HepG2 (cell line): ENCODE measurements around the gene NMNAT1. TPM values are rescaled to one million over a fixed set of nuclear protein-coding genes. Genes with fewer than 3 reads are reported as not detected.

Experiments used
- ATAC-seq: fragments of 200-7000 bp; cut with Tn5 transposase; 3 replicates; pipeline ENCODE4 v1.9.1; 2020; ENCODE audit warnings: mild to moderate bottlenecking, moderate library complexity
- BruUV-seq: library from RNA; stranded (reverse); fragments of 400-500 nt; replicated peaks from 2 replicates; lab custom pipeline; 2021; lab: Mats Ljungman, UMichigan
- CTCF ChIA-PET: fragments of 300-600 bp; formaldehyde crosslinking; extraction: SDS; loops from one replicate; lab custom pipeline; 2021; ENCODE audit warnings: low total read pairs, inconsistent platforms, low intra/inter-chr PET ratio; lab: Yijun Ruan, JAX
- POLR2A ChIA-PET: fragments of 350-600 bp; sonication (Branson Sonifier 250); formaldehyde crosslinking; loops from one replicate; lab custom pipeline; 2020; ENCODE audit warnings: antibody characterized with exemption, inconsistent platforms; lab: Yijun Ruan, JAX
- DNase-seq: peaks from one replicate; pipeline ENCODE4 v3.0.0-alpha.2; 2015; ENCODE audit warnings: low spot score
- FAIRE-seq: peaks from 3 replicates; lab custom pipeline; 2011; peaks lifted over from hg19 to GRCh38; lab: Jason Lieb, UNC
- H2AFZ ChIP-seq: one replicate; pipeline ENCODE4 v1.6.1; 2011; ENCODE audit warnings: low read length, inconsistent platforms
- H3K27ac ChIP-seq: fragments of 300-600 bp; 3 replicates; pipeline ENCODE4 v1.8.0; 2011; ENCODE audit warnings: mixed run types, mild to moderate bottlenecking, mixed read lengths, low read length, inconsistent platforms; ENCODE audit not compliant: insufficient read depth; ENCODE audit errors: extremely low read length
- H3K27me3 ChIP-seq, 2 experiments: fragments of 200-600 bp in 1 of 2; 2 replicates in 1 of 2; 3 replicates in 1 of 2; pipeline versions ENCODE4 v1.6.0 to v1.8.0; 2011; ENCODE audit warnings: low read length in 2 of 2, mild to moderate bottlenecking in 2 of 2, moderate library complexity in 2 of 2, inconsistent platforms in 1 of 2; ENCODE audit not compliant: insufficient read depth in 2 of 2, control insufficient read depth in 1 of 2
- H3K36me3 ChIP-seq, 2 experiments: fragments of 200-600 bp in 1 of 2; replicated peaks in 1 of 2; 2 replicates in 1 of 2; 3 replicates in 1 of 2; pipeline versions ENCODE4 v1.5.1 to v1.8.0; 2011; ENCODE audit warnings: low read length in 2 of 2, inconsistent platforms in 1 of 2; ENCODE audit not compliant: insufficient read depth in 2 of 2, control insufficient read depth in 1 of 2
- H3K4me1 ChIP-seq: 2 replicates; pipeline ENCODE4 v1.5.1; 2012; ENCODE audit warnings: low read length, inconsistent platforms; ENCODE audit not compliant: insufficient read depth
- H3K4me2 ChIP-seq: 2 replicates; pipeline ENCODE4 v1.6.0; 2011; ENCODE audit warnings: low read depth, low read length, inconsistent platforms
- H3K4me3 ChIP-seq, 3 experiments: fragments of 200-600 bp in 1 of 3; sonication (generic), shearing (Covaris generic) in 1 of 3; replicated peaks in 1 of 3; 2 replicates each; pipeline ENCODE4 v1.5.1; 2011 to 2016; ENCODE audit warnings: low read length in 3 of 3, inconsistent platforms in 2 of 3, low read depth in 2 of 3, mild to moderate bottlenecking in 2 of 3, control low read depth in 1 of 3, mixed read lengths in 1 of 3; ENCODE audit not compliant: insufficient read depth in 1 of 3
- H3K79me2 ChIP-seq: one replicate; pipeline ENCODE4 v1.6.1; 2011; ENCODE audit warnings: low read length, inconsistent platforms; ENCODE audit not compliant: insufficient read depth
- H3K9ac ChIP-seq: 2 replicates; pipeline ENCODE4 v1.6.0; 2011; ENCODE audit warnings: mild to moderate bottlenecking, low read depth, low read length, inconsistent platforms; ENCODE audit not compliant: insufficient read depth
- H3K9me3 ChIP-seq: 2 replicates; pipeline ENCODE4 v1.5.1; 2012; ENCODE audit warnings: mild to moderate bottlenecking, low read length
- H4K20me1 ChIP-seq: 2 replicates; pipeline ENCODE4 v1.6.0; 2011; ENCODE audit warnings: inconsistent platforms, mild to moderate bottlenecking, low read length, moderate library complexity; ENCODE audit not compliant: insufficient read depth
- GABPB1 ChIP-seq: IDR thresholded peaks from 2 replicates; pipeline ENCODE4 v1.6.1; 2016; ENCODE audit warnings: mild to moderate bottlenecking, missing genetic modification reagents, moderate library complexity, missing compliant biosample characterization
- HCFC1 ChIP-seq: fragments of 150-350 bp; IDR thresholded peaks from 2 replicates; pipeline ENCODE4 v1.6.1; 2014; ENCODE audit warnings: low read depth, low read length
- HDAC1 ChIP-seq: sonication (generic); formaldehyde crosslinking; IDR thresholded peaks from 2 replicates; pipeline ENCODE4 v1.5.1; 2020; ENCODE audit warnings: mild to moderate bottlenecking, missing genetic modification reagents
- HMG20B ChIP-seq: conservative IDR thresholded peaks from 2 replicates; pipeline ENCODE4 v1.6.1; 2016; ENCODE audit warnings: missing genetic modification reagents, missing compliant biosample characterization
- HNF4G ChIP-seq, 2 experiments: sonication (generic) in 1 of 2; formaldehyde crosslinking in 1 of 2; IDR thresholded peaks; 2 replicates each; pipeline versions ENCODE4 v1.4.0 to v1.6.1; 2011 to 2020; ENCODE audit warnings: borderline replicate concordance in 2 of 2, low read depth in 2 of 2, mild to moderate bottlenecking in 2 of 2, low read length in 1 of 2, missing genetic modification reagents in 1 of 2, moderate library complexity in 1 of 2
- HNRNPUL1 ChIP-seq: fragments of 200-400 bp; formaldehyde crosslinking; IDR thresholded peaks from 2 replicates; pipeline ENCODE4 v1.6.1; 2017; ENCODE audit warnings: low read depth, mild to moderate bottlenecking, low read length, moderate library complexity
- HOXA3 ChIP-seq: sonication (generic); formaldehyde crosslinking; IDR thresholded peaks from 2 replicates; pipeline ENCODE4 v1.5.0; 2020; ENCODE audit warnings: missing genetic modification reagents
- MATR3 ChIP-seq: sonication (generic); formaldehyde crosslinking; IDR thresholded peaks from 2 replicates; pipeline ENCODE4 v1.4.0; 2020; ENCODE audit warnings: missing genetic modification reagents
- MEIS1 ChIP-seq: sonication (generic); formaldehyde crosslinking; IDR thresholded peaks from 2 replicates; pipeline ENCODE4 v1.9.0; 2021; ENCODE audit warnings: mild to moderate bottlenecking, missing genetic modification reagents, moderate library complexity, borderline replicate concordance
- NAIF1 ChIP-seq: sonication (generic); formaldehyde crosslinking; IDR thresholded peaks from 2 replicates; pipeline ENCODE4 v1.5.0; 2020; ENCODE audit warnings: mild to moderate bottlenecking, missing genetic modification reagents, borderline replicate concordance
- NBN ChIP-seq: fragments of 450-650 bp; conservative IDR thresholded peaks from 2 replicates; pipeline ENCODE4 v1.6.1; 2017
- NFE2 ChIP-seq: sonication (generic); formaldehyde crosslinking; IDR thresholded peaks from 2 replicates; pipeline ENCODE4 v1.4.0; 2020; ENCODE audit warnings: missing genetic modification reagents
- NR2F2 ChIP-seq: IDR thresholded peaks from 2 replicates; pipeline ENCODE4 v1.6.1; 2012; ENCODE audit warnings: low read depth, inconsistent platforms, borderline replicate concordance
- RARG ChIP-seq: sonication (generic); formaldehyde crosslinking; IDR thresholded peaks from 2 replicates; pipeline ENCODE4 v1.4.0; 2020; ENCODE audit warnings: low read depth, mild to moderate bottlenecking, missing genetic modification reagents
- RBFOX2 ChIP-seq: fragments of 200-400 bp; formaldehyde crosslinking; IDR thresholded peaks from 2 replicates; pipeline ENCODE4 v1.6.1; 2017; ENCODE audit warnings: low read depth, mild to moderate bottlenecking, low read length
- SOX6 ChIP-seq, 2 experiments: fragments of 450-650 bp in 1 of 2; sonication (generic) in 1 of 2; formaldehyde crosslinking in 1 of 2; IDR thresholded peaks; 2 replicates each; pipeline versions ENCODE4 v1.4.0 to v1.6.1; 2017 to 2020; ENCODE audit warnings: antibody characterized with exemption in 1 of 2, mild to moderate bottlenecking in 1 of 2, missing genetic modification reagents in 1 of 2
- ZNF20 ChIP-seq: sonication (generic); formaldehyde crosslinking; IDR thresholded peaks from 2 replicates; pipeline ENCODE4 v1.4.0; 2020; ENCODE audit warnings: mild to moderate bottlenecking, moderate library complexity, missing genetic modification reagents
- ZNF607 ChIP-seq: sonication (generic); formaldehyde crosslinking; IDR thresholded peaks from 2 replicates; pipeline ENCODE4 v1.5.1; 2020; ENCODE audit warnings: missing genetic modification reagents, mild to moderate bottlenecking, borderline replicate concordance
- ZNF746 ChIP-seq: sonication (generic); formaldehyde crosslinking; IDR thresholded peaks from 2 replicates; pipeline ENCODE4 v1.8.0; 2022; ENCODE audit warnings: mild to moderate bottlenecking, missing genetic modification reagents
- WGBS: methylation state at CpG from one replicate; pipeline ENCODE4 v1.1.6; 2017; ENCODE audit warnings: low lambda C conversion rate; 5-methylcytosine and 5-hydroxymethylcytosine counted together
- in situ Hi-C: cut with HindIII; loops from 2 replicates; pipeline ENCODE4 v1.10.0; 2017; ENCODE audit warnings: low pct_unique_long_range_greater_than_20kb; ENCODE audit not compliant: extremely low pct_ligation_motif_present
- intact Hi-C: fragments of 100-400 bp; cut with micrococcal nuclease; formaldehyde crosslinking; loops from one replicate; pipeline ENCODE4 v1.10.0; 2022; ENCODE audit not compliant: unreplicated experiment
- polyA plus RNA-seq, 8 experiments: library from polyadenylated mRNA; depleted of rRNA in 3 of 8; stranded (reverse) in 7 of 8; unstranded in 1 of 8; fragments of >200 nt; fragmentation: Illumina TruSeq in 4 of 8; extraction: Trizol in 4 of 8; gene quantifications; 2 replicates each; pipeline versions ENCODE4 v1.2.1 to v1.2.3, GENCODE V29; 2011 to 2016; ENCODE audit warnings: low read depth in 4 of 8, missing spikeins in 1 of 8, mixed read lengths in 1 of 8; ENCODE audit not compliant: insufficient read depth in 1 of 8
- total RNA-seq, 5 experiments: library from RNA; depleted of rRNA; stranded (reverse); fragments of >200 nt; fragmentation: Illumina TruSeq; extraction: Trizol; gene quantifications; 2 replicates each; pipeline ENCODE4 v1.2.3, GENCODE V29; 2016; ENCODE audit warnings: low read depth in 1 of 5
- TF ChIP-seq, protein P1 (sequence below): IDR thresholded peaks from 2 replicates; pipeline ENCODE4 v1.6.1; 2016
- TF ChIP-seq, protein P2 (sequence below): sonication (generic); formaldehyde crosslinking; IDR thresholded peaks from 2 replicates; pipeline ENCODE4 v1.4.0; 2020; ENCODE audit warnings: missing genetic modification reagents, mild to moderate bottlenecking, borderline replicate concordance

NMNAT1 gene
- total and polyA plus RNA-seq, 2 of the 13 experiments (the other 11 are each of a cell fraction or from before 2014, with no cell fraction given): 5.6 to 12.2 TPM

DNA sequence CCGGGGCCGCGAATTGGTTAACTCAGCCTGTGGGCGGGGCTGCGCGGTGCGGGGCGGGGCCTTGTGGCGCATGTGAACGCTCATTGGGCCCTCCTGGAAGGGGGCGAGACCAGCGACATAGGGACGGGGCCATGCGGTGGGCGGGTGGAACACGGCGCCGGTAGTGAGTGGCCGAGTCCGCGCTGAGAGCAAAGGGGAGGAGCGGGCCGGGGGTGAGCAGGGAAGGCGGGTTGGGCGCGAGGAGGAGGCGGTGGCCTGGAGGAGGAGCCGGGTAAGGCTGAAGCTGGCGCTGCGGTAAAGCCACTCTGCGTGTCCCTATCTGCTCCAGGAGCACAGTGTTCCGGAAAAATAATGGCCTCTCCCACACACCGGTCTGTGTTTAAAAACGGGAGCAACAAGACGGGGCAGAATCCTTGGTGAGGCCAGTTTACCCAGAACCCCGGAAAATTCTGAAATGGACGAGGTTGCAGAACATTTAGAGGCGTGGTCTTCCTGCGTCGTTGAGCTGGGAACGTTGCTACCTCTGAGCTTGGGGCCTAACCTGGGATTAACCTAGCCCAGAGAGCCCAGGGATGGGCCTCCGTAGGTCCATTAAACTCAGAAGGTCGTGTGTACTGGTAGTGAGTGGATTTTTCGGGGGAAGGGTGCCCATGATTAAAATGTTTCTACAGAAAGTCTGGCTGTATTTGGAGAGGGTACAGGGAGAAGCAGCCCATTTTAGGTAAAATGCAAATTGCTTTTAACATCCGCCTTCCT lies 32.7 kb upstream of the NMNAT1 start:
- Histone ChIP-seq H3K27me3 (no peaks in the 10 kb centered on the region; a peak in 1 of 5 replicates), H3K4me3 (peak overlapping the region; percentile 73 to 82 (median 74)), H3K9ac (peak overlapping the region; percentile 78), H3K36me3 (no peaks in the 10 kb centered on the region; a peak in 1 of 5 replicates), H3K4me2 (peak overlapping the region; percentile 83), H3K4me1 (peaks cover 80% of the 10 kb centered on the region), H2AFZ (peak overlapping the region; percentile 79), H3K27ac (peak overlapping the region; percentile 87), H3K79me2 (peaks cover 36% of the 10 kb centered on the region), H4K20me1 (no peaks in the 10 kb centered on the region), H3K9me3 (no peaks in the 10 kb centered on the region)
- BruUV-seq: TSS peak; percentile 97
- CTCF ChIA-PET: no interaction called here
- in situ Hi-C loops: no loop called here
- intact Hi-C loops: loop anchor here (1.0 kb wide), 1 partner anchor 35 kb away; no protein-coding TSS in a partner anchor
- POLR2A ChIA-PET: interaction anchor here (0.8 to 1.2 kb wide), 17 partner anchors 10 to 193 kb away, joined by 3 to 22 read pairs (median 4); partner anchors contain the start of genes LZIC, NMNAT1 and UBE4B
- DNase-seq (peak; percentile 96), FAIRE-seq (peak; percentile 80), ATAC-seq (peak; percentile 93)
- WGBS: 1% methylated on average over 33 of the region's 45 CpGs
- TF ChIP-seq NAIF1 (CRISPR knock-in tag): peak; percentile 32; the same call in 1 of the 2 replicates
- TF ChIP-seq SOX6 (IDR thresholded peaks at IDR 0.05): no peak
- TF ChIP-seq SOX6 (CRISPR knock-in tag; IDR thresholded peaks at IDR 0.05): peak; percentile 58
- TF ChIP-seq HNRNPUL1: no peak
- TF ChIP-seq ZNF20 (CRISPR knock-in tag): no peak
- no peak for TF ChIP-seq HMG20B (CRISPR knock-in tag)
- TF ChIP-seq HNF4G (IDR thresholded peaks at IDR 0.05; ENCODE audit: borderline replicate concordance, low read depth, low read length): no peak
- TF ChIP-seq HNF4G (CRISPR knock-in tag; IDR thresholded peaks at IDR 0.05; ENCODE audit: borderline replicate concordance, low read depth): no peak
- TF ChIP-seq RBFOX2: peak; percentile 76
- TF ChIP-seq GABPB1 (CRISPR knock-in tag): peak; percentile 71
- no peak; the same call in 1 of the 2 replicates for TF ChIP-seq HOXA3 (CRISPR knock-in tag)
- TF ChIP-seq, protein P1, sequence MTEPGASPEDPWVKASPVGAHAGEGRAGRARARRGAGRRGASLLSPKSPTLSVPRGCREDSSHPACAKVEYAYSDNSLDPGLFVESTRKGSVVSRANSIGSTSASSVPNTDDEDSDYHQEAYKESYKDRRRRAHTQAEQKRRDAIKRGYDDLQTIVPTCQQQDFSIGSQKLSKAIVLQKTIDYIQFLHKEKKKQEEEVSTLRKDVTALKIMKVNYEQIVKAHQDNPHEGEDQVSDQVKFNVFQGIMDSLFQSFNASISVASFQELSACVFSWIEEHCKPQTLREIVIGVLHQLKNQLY (CRISPR knock-in tag): 0 out of 2 replicates have a peak, but pooled peaks have one; percentile 20
- TF ChIP-seq RARG (CRISPR knock-in tag): no peak
- TF ChIP-seq HDAC1: no peak; the same call in 1 of the 2 replicates
- peak; percentile 51; the same call in 1 of the 2 replicates for TF ChIP-seq ZNF607 (CRISPR knock-in tag)
- TF ChIP-seq NFE2 (CRISPR knock-in tag): no peak
- no peak for TF ChIP-seq NR2F2
- TF ChIP-seq NBN: no peak
- no peak for TF ChIP-seq HCFC1
- no peak for TF ChIP-seq ZNF746
- TF ChIP-seq MEIS1 (CRISPR knock-in tag): no peak
- TF ChIP-seq, protein P2, sequence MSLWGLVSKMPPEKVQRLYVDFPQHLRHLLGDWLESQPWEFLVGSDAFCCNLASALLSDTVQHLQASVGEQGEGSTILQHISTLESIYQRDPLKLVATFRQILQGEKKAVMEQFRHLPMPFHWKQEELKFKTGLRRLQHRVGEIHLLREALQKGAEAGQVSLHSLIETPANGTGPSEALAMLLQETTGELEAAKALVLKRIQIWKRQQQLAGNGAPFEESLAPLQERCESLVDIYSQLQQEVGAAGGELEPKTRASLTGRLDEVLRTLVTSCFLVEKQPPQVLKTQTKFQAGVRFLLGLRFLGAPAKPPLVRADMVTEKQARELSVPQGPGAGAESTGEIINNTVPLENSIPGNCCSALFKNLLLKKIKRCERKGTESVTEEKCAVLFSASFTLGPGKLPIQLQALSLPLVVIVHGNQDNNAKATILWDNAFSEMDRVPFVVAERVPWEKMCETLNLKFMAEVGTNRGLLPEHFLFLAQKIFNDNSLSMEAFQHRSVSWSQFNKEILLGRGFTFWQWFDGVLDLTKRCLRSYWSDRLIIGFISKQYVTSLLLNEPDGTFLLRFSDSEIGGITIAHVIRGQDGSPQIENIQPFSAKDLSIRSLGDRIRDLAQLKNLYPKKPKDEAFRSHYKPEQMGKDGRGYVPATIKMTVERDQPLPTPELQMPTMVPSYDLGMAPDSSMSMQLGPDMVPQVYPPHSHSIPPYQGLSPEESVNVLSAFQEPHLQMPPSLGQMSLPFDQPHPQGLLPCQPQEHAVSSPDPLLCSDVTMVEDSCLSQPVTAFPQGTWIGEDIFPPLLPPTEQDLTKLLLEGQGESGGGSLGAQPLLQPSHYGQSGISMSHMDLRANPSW: no peak
- TF ChIP-seq MATR3 (CRISPR knock-in tag): no peak
